Fibroblast of skin of scalp (primary cell): ENCODE results near the gene NACC2.

Experiments
- DNase-seq: peaks from one replicate; pipeline ENCODE4 v3.0.0-alpha.2; 2013

NACC2 gene

DNA sequence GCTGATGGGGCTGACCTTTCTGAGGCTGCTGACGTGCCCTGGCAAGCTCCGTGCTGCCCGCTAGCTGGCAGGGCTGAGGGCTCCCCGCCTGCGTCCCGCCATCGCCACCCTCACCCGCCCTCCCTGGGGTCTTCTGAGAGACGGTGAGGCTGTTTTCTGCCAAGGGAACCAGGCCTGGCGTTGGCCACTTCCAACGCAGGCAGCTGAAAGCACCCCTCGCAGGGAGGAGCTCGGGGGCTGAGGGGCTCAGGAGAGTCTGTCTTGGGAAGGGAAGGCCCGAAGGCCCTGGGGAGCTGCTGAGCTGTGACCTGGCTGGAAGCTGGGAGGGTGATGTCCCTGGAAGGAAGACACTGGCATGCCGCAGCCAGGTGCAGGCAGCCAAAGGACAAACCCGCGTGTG is 33.3 kb upstream of the NACC2 start:
- DNase-seq = no peak

- no peak for DNase-seq
Observed at GRCh38 chr9:136127313-136127712, 32.2 kb upstream of the NACC2 start.

DNA sequence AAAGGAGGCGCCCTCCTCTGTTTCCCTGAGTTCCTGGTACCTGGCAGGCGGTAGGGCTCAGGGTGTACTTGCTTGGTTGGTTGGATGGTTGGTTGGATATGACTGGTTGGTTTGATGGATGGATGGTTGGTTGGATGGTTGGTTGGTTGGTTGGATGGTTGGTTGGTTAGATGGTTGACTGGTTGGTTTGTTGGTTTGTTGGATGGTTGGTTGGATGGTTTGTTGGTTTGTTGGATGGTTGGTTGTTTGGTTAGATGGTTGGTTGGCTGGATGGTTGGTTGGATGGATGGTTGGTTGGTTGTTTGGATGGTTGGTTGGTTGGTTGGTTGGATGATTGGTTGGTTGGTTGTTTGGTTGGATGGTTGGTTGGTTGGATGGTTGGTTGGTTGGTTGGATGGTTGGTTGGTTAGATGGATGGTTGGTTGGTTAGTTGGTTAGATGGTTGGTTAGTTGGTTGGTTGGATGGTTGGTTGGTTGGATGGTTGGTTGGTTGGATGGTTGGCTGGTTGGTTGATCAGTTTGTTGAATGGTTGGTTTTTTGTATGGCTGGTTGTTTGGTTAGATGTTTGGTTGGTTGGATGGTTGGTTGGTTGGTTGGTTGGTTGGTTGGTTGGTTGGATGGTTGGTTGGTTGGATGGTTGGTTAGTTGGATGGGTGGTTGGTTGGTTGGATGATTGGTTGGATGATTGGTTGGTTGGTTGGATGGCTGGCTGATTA is 30.0 kb upstream of the NACC2 start:
- DNase-seq = no peak

DNA sequence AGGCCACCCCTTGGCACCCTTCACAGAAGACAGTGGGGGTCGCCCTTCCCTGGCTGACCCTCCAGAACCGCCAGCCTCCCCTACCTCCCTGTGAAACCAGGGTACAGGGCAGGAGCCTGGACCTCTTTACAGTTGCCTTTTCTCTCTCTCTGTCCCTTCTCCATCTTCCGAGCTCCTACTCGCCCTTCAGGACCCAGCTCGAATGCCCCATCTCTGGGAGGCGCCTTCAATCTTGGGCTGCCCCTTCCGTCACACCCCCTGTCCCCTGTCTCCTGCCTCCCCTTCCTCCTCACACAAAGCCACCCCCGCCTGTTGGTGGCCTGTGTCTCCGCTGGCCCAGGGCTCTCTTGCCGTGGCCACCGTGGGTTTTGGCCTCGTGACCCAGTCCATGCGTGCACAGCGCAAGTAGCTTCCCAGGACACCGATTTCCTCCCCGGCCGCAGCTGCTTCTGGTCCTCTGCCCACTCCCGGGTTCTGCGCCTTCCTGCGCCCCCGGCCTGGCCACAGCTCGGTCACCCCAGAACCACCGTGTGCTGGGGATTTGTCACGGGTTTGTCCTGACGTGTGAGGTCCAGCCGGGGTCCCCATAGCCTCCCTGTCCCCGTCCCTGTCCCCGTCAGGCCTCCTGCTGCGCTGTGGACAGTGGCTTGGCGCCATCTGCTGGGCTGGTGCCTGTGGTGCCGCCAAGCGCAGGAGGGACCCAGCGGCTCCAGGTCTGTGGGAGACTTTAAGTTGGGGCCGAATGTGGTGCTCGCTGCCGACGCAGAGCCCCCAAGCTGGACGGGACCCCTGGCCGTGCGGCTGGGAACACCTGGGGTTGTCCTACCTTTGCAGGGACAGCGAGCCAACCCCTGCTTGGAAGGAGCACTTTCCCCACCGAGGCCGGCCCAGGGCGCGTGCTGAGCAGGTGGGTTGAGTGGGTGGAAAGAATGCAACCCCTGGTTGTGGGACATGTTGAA is 27.6 kb upstream of the NACC2 start:
- peak; percentile 60 for DNase-seq

GRCh38 chr9:136121801-136122200 is 26.7 kb upstream of the NACC2 start:
- DNase-seq = no peak

DNA sequence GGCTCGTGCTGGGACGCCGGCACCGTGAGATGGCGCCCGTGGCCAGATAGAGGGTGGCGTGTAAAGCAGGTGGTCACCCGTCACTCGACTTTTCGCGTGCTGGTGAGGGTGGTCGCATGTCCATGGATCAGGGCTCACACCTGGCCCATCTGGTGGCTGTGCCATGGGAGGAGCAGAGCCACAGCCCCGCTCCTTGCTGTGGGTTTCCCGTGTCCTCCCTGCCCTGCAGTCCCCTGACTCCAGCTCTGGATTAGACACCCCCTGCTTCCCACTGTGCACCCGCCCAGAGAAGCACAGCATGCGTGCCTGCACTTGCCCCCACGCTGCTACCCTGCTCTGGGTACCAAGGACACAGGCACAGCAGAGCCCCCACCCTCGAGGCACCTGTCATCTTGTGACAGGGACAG is 25.4 kb upstream of the NACC2 start:
- no peak for DNase-seq

GRCh38 chr9:136119883-136120393 is 24.8 kb upstream of the NACC2 start:
- DNase-seq = no peak

DNA sequence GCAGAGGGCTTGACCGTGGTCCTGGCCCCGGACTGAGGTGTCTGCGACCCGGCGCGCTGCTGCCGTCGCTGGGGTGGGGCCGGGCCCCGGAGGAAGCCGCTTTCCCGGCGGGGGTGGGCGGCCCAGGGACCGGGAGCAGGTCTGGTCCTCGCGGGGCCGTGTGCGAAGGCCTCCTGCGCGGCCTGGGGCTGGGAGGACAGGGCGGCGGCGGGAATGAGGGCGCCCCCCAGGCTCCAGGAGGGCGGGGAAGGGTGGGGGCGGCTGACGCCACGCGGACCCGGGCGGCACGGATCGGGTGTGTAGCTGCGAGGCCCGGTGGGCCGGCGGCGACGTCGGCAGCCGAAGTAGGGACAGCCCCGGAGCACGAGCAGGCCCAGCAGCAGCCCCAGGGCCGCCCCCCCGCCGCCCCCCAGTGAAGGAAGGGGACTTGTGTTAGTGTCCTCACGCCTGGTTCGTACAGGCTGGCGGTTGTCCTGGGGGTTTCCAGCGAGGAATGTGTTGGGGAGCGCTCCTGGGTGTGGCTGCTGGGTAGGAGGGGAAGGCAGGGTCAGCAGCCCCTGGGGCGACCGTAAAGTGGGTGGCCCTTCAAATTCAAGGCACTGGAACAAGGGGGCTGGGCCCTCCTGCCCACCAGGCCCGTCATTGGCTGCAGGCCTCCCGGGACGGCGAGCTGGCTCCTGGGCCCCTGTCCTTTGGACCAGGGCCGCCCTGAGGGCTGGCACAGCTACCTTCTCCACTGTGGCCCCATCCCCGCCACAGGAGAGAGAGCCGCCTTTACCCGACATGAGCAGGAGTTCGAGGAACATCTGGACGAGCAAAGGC is 24.2 kb upstream of the NACC2 start:
- peak; percentile 45 for DNase-seq

- DNase-seq = peak; percentile 97
Observed at GRCh38 chr9:136118320-136119060, 23.4 kb upstream of the NACC2 start, which contains the start of gene TMEM250. TSS of gene TMEM250 (minus strand) at chr9:136118875. CDS start at chr9:136116900, 1,975 bp downstream.

- no peak for DNase-seq
Observed at GRCh38 chr9:136117916-136118319, 22.8 kb upstream of the NACC2 start.

DNA sequence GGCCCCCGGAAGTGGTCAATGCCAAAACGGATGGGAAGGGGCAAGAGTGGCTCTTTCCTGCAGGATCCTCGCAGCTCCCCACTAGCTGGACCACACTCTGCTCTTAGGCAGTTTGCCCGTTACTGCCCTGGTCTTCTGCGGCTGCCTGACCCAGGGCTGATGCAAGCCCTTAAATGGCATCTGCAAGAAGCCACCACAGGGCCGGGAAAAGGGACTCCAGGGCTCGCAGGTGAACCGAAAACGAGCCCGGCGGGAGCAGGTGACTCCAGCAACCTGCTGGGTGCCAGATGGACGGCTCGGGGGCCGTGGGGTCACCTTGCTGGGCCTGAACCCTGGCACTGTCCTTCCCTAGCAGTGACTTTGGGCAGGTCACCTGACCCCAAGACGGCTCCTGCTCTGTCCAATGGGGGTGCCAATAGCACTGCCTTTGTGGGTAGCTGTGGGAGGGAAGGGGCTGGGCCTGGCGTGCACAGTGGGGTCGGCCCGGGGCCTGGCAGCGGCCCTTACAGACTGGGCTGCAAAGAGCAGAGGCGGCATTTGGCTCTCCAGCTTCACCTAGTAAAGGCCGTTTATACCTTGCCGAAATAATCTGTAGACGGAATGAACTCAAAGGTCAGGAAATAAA is 22.3 kb upstream of the NACC2 start:
- no peak for DNase-seq

- no peak for DNase-seq
Observed at GRCh38 chr9:136116360-136117098, 21.4 kb upstream of the NACC2 start.

- no peak for DNase-seq
Observed at GRCh38 chr9:136115641-136116359, 20.7 kb upstream of the NACC2 start.

- DNase-seq = no peak
Observed at GRCh38 chr9:136115206-136115605, 20.1 kb upstream of the NACC2 start.

DNA sequence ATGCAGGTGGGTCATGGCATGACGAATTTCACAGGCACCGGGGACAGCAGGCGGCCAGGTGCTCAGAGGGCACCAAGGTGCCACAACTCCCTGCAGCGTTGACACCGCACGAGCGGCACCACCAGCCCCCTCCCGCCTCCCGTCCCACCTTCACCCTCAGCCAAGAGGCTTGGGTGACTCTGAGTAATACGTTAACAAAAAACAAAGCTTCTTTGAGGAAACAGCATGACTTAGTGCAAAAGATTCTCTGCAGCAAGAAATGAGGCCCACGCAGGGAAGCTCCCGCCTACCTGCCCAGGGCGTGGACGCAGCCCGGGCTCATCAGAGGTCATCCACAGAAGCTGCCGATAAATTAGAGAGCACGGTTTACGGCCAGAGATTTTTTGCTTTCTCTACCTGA is 19.5 kb upstream of the NACC2 start:
- DNase-seq = no peak

DNA sequence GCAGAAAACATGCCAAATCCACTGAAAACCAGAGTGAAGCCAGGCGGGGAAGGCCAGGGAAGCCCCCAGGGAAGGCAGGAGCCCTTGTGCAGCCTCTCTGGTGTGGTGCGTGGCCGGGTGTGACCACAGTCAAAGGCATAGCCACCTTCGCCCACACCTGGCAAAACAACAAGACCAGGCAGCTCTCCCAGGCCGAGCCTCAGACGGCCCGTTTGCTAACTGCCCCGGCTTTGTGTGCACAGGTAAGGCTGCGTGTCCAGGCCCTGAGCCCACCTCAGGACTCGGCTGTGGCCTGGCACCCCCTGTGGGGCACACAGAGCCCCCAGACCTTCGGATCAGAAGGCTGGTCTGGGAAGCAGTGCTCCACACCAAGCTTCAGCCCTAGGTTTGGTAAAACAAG is 17.5 kb upstream of the NACC2 start:
- no peak for DNase-seq

- DNase-seq = no peak
Observed at GRCh38 chr9:136111910-136112309, 16.8 kb upstream of the NACC2 start.

DNA sequence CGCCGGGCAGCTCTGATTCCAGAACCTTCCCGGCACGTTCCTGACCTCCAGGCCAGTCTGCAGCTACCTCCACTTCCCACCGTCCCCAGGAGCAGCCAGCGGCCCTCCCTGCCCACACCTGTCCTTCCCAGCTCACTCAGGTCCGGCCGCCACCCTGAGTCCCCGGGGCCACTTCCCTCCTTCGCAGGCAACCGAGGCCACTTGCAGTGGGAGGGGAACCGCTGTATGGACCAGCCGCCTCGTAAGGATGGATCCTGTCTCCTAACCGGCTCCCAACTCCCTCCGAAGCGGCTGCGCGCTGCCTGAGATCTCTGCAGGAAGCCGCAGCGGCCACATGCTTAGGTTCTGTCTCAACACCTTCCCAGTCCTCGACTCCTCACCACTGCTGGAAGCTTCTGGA is 16.1 kb upstream of the NACC2 start:
- no peak for DNase-seq

GRCh38 chr9:136110082-136111061 is 15.3 kb upstream of the NACC2 start:
- peak; percentile 62 for DNase-seq
